Measurements from ENCODE around the gene HOMER3. TPM values are rescaled to one million over a fixed set of nuclear protein-coding genes. Genes with fewer than 3 reads are reported as not detected.
"Not testable (repeated sequence)": the region's sequence is repeated elsewhere in the genome, so short reads cannot be mapped to it uniquely, and the experiment has no call there.

Gene HOMER3
- total and polyA plus RNA-seq, 2 experiments from 2014 or later, result 28.9 to 53.4 TPM

- no peaks in the 10 kb centered on the region for H3K9me3 ChIP-seq (ENCODE audit: low read depth)
- H3K36me3 ChIP-seq (replicated peaks; ENCODE audit: insufficient read depth, low read depth), result no peaks in the 10 kb centered on the region
- TF ChIP-seq EZH2 (IDR thresholded peaks at IDR 0.05; ENCODE audit: borderline replicate concordance) (no peak), EZH2phosphoT487 (IDR thresholded peaks at IDR 0.05; ENCODE audit: low read depth, severe bottlenecking, unreplicated experiment) (no peak)
- TF ChIP-seq, protein P1, sequence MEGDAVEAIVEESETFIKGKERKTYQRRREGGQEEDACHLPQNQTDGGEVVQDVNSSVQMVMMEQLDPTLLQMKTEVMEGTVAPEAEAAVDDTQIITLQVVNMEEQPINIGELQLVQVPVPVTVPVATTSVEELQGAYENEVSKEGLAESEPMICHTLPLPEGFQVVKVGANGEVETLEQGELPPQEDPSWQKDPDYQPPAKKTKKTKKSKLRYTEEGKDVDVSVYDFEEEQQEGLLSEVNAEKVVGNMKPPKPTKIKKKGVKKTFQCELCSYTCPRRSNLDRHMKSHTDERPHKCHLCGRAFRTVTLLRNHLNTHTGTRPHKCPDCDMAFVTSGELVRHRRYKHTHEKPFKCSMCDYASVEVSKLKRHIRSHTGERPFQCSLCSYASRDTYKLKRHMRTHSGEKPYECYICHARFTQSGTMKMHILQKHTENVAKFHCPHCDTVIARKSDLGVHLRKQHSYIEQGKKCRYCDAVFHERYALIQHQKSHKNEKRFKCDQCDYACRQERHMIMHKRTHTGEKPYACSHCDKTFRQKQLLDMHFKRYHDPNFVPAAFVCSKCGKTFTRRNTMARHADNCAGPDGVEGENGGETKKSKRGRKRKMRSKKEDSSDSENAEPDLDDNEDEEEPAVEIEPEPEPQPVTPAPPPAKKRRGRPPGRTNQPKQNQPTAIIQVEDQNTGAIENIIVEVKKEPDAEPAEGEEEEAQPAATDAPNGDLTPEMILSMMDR (IDR thresholded peaks at IDR 0.05; ENCODE audit: poor library complexity), result no peak
- H3K4me2 ChIP-seq, result no peak overlapping the region
- no peaks in the 10 kb centered on the region for H4K20me1 ChIP-seq (ENCODE audit: insufficient read depth, poor library complexity, severe bottlenecking)
- H3K27me3 ChIP-seq, result no peaks in the 10 kb centered on the region
- no peaks in the 10 kb centered on the region for H3K9me2 ChIP-seq (replicated peaks; ENCODE audit: insufficient read depth)
- H3K4me3 ChIP-seq, result no peak overlapping the region
- H3K27ac ChIP-seq, result no peak overlapping the region
- no peaks in the 10 kb centered on the region for H3K79me2 ChIP-seq
- WGBS (ENCODE audit: low lambda C conversion rate, missing lambda C conversion rate), result 88% methylated on average over 1 of the region's 3 CpGs
- no peak for DNase-seq (ENCODE audit: low spot score)
- H3K4me1 ChIP-seq (ENCODE audit: insufficient read depth), result no peaks in the 10 kb centered on the region
- H2AFZ ChIP-seq, result no peak overlapping the region
Measured at GRCh38 chr19:18954094-18954493, 13.1 kb upstream of the HOMER3 start.

DNA sequence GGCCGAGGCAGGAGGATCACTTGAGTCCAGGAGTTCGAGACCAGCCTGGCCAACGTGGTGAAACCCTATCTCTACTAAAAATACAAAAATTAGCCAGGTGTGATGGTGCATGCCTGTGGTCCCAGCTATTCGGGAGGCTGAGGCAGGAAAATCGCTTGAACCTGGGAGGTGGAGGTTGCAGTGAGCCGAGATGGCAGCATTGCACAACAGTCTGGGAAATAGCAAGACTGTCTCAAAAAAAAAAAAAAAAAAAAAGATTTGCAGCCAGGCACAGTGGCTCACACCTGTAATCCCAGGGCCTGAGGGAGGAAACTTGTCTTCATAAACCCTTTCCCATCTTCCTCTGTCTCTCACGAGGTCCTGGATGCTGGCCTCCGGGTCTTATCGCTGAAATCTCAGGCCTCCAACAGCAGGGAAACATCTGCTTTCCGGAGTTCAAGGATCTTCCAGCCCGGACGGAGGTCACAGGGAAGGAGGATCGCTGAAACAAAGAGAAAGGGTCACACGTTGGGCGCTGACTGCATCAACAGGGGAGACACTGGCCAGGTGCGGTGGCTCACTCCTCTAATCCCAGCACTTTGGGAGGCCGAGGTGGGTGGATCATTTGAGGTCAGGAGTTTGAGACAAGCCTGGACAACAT is 11.5 kb upstream of the HOMER3 start:
- not testable (repeated sequence) for DNase-seq (ENCODE audit: low spot score); H3K4me2 ChIP-seq; H3K27ac ChIP-seq; H3K4me1 ChIP-seq (ENCODE audit: insufficient read depth); H3K9me2 ChIP-seq (replicated peaks; ENCODE audit: insufficient read depth); H4K20me1 ChIP-seq (ENCODE audit: insufficient read depth, poor library complexity, severe bottlenecking); H3K4me3 ChIP-seq; H2AFZ ChIP-seq; H3K9me3 ChIP-seq (ENCODE audit: low read depth); H3K27me3 ChIP-seq; H3K36me3 ChIP-seq (replicated peaks; ENCODE audit: insufficient read depth, low read depth); H3K79me2 ChIP-seq
- 72% methylated on average over 17 of the region's 17 CpGs for WGBS (ENCODE audit: low lambda C conversion rate, missing lambda C conversion rate)

GRCh38 chr19:18951721-18952281 is 10.8 kb upstream of the HOMER3 start:
- H3K27ac ChIP-seq, result no peak overlapping the region
- 85% methylated on average over 7 of the region's 7 CpGs for WGBS (ENCODE audit: low lambda C conversion rate, missing lambda C conversion rate)

GRCh38 chr19:18949858-18950257 is 8.8 kb upstream of the HOMER3 start:
- H3K27me3 ChIP-seq, result no peaks in the 10 kb centered on the region
- H3K4me2 ChIP-seq, result no peak overlapping the region
- H3K9me3 ChIP-seq (ENCODE audit: low read depth), result no peaks in the 10 kb centered on the region
- H2AFZ ChIP-seq, result no peak overlapping the region
- TF ChIP-seq EZH2 (IDR thresholded peaks at IDR 0.05; ENCODE audit: borderline replicate concordance) (no peak), EZH2phosphoT487 (IDR thresholded peaks at IDR 0.05; ENCODE audit: low read depth, severe bottlenecking, unreplicated experiment) (no peak)
- TF ChIP-seq, protein P1 (IDR thresholded peaks at IDR 0.05; ENCODE audit: poor library complexity), result no peak
- H3K4me3 ChIP-seq, result no peak overlapping the region
- no peaks in the 10 kb centered on the region for H3K9me2 ChIP-seq (replicated peaks; ENCODE audit: insufficient read depth)
- WGBS (ENCODE audit: low lambda C conversion rate, missing lambda C conversion rate), result 94% methylated on average over 3 of the region's 3 CpGs
- no peak for DNase-seq (ENCODE audit: low spot score)
- H3K27ac ChIP-seq, result no peak overlapping the region
- no peaks in the 10 kb centered on the region for H3K79me2 ChIP-seq
- H4K20me1 ChIP-seq (ENCODE audit: insufficient read depth, poor library complexity, severe bottlenecking), result no peaks in the 10 kb centered on the region
- no peaks in the 10 kb centered on the region for H3K36me3 ChIP-seq (replicated peaks; ENCODE audit: insufficient read depth, low read depth)
- no peaks in the 10 kb centered on the region for H3K4me1 ChIP-seq (ENCODE audit: insufficient read depth)

More at GRCh38 chr19:18951721-18952281, 10.8 kb upstream of the HOMER3 start:
- H4K20me1 ChIP-seq (ENCODE audit: insufficient read depth, poor library complexity, severe bottlenecking), result no peaks in the 10 kb centered on the region
- H3K79me2 ChIP-seq, result no peaks in the 10 kb centered on the region
- no peaks in the 10 kb centered on the region for H3K27me3 ChIP-seq
- H3K4me2 ChIP-seq, result no peak overlapping the region
- no peaks in the 10 kb centered on the region for H3K9me3 ChIP-seq (ENCODE audit: low read depth)
- H3K4me3 ChIP-seq, result no peak overlapping the region
- no peaks in the 10 kb centered on the region for H3K36me3 ChIP-seq (replicated peaks; ENCODE audit: insufficient read depth, low read depth)
- DNase-seq (ENCODE audit: low spot score), result no peak
- H3K4me1 ChIP-seq (ENCODE audit: insufficient read depth), result no peaks in the 10 kb centered on the region
- H2AFZ ChIP-seq, result no peak overlapping the region
- no peaks in the 10 kb centered on the region for H3K9me2 ChIP-seq (replicated peaks; ENCODE audit: insufficient read depth)
- TF ChIP-seq EZH2phosphoT487 (IDR thresholded peaks at IDR 0.05; ENCODE audit: low read depth, severe bottlenecking, unreplicated experiment), result no peak
- TF ChIP-seq EZH2 (IDR thresholded peaks at IDR 0.05; ENCODE audit: borderline replicate concordance), result no peak
- TF ChIP-seq, protein P1 (IDR thresholded peaks at IDR 0.05; ENCODE audit: poor library complexity), result no peak

Data from hepatocyte (in vitro differentiated cells).